ENCODE results near the gene TRPV6.

DNA sequence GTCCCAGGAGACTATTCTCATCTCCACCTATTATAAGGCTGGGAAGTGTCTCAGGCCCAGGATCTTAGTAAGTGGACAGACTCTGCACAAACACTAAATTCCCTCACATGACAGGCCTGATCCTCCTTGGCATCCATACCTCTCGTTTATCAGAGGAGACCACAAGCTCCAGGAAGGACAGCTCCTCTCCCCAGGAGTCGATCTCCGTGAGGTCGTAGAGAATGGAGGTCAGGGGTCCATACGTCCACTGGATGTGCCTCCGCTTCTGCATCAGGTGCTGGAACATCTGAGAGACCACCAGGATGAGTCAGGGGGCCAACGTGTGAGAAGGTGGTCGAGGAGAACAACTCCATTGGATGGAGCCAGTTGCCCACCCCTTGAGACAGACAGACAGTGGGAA is 42.4 kb upstream of the TRPV6 start:
- no peak for TF ChIP-seq POLR2AphosphoS5 (IDR thresholded peaks at IDR 0.05; ENCODE audit: low read depth, low read length)
- TF ChIP-seq POLR2A (IDR thresholded peaks at IDR 0.05; ENCODE audit: low read depth, low read length), result no peak
- no peak for TF ChIP-seq TAF1 (IDR thresholded peaks at IDR 0.05; ENCODE audit: borderline replicate concordance, low read depth, low read length)

Data from GM12892 (cell line).